ENCODE results near the gene SPAG8.

Gene SPAG8

DNA sequence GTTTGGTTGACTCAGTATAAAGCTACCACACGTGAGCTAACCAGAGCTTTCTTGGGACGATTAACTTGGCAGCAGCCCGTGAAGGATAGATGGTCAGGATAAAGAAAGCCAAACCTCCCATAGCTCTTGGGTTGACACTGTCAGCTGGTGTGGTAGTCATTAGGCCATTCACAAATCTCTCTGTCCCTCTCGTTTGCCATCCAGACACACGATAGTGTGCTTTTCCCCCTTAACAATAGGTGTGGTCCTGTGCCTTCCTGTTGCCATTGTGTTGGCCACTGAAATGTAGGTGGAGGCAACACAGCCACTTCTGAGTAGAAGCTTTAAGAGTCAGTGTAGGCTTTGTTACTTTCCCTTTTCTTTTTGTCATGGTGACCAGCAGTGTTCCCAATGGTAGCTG, 46.4 kb upstream of the SPAG8 start:
- no peak overlapping the region for H2AFZ ChIP-seq
- no peaks in the 10 kb centered on the region for H3K9me3 ChIP-seq (ENCODE audit: control insufficient read depth, low read length)
- no peak overlapping the region for H3K4me2 ChIP-seq (ENCODE audit: low read length)
- TF ChIP-seq, protein P1, sequence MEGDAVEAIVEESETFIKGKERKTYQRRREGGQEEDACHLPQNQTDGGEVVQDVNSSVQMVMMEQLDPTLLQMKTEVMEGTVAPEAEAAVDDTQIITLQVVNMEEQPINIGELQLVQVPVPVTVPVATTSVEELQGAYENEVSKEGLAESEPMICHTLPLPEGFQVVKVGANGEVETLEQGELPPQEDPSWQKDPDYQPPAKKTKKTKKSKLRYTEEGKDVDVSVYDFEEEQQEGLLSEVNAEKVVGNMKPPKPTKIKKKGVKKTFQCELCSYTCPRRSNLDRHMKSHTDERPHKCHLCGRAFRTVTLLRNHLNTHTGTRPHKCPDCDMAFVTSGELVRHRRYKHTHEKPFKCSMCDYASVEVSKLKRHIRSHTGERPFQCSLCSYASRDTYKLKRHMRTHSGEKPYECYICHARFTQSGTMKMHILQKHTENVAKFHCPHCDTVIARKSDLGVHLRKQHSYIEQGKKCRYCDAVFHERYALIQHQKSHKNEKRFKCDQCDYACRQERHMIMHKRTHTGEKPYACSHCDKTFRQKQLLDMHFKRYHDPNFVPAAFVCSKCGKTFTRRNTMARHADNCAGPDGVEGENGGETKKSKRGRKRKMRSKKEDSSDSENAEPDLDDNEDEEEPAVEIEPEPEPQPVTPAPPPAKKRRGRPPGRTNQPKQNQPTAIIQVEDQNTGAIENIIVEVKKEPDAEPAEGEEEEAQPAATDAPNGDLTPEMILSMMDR (IDR thresholded peaks at IDR 0.05): no peak
- H3K27ac ChIP-seq: no peak overlapping the region
- H3K4me1 ChIP-seq: peaks cover 4% of the 10 kb centered on the region
- H3K36me3 ChIP-seq (ENCODE audit: control insufficient read depth, insufficient read depth, low read length): no peaks in the 10 kb centered on the region
- no peak overlapping the region for H3K4me3 ChIP-seq (ENCODE audit: low read depth, low read length)
- no peaks in the 10 kb centered on the region for H3K79me2 ChIP-seq
- H3K9ac ChIP-seq: no peak overlapping the region
- H3K27me3 ChIP-seq (ENCODE audit: control insufficient read depth, insufficient read depth, low read length): peaks cover under 1% of the 10 kb centered on the region

- Histone ChIP-seq H3K9ac (no peak overlapping the region), H3K4me2 (ENCODE audit: low read length) (no peak overlapping the region), H3K79me2 (no peaks in the 10 kb centered on the region), H3K27ac (no peak overlapping the region), H3K36me3 (ENCODE audit: control insufficient read depth, insufficient read depth, low read length) (no peaks in the 10 kb centered on the region), H3K9me3 (ENCODE audit: control insufficient read depth, low read length) (no peaks in the 10 kb centered on the region), H3K4me1 (peaks cover 4% of the 10 kb centered on the region), H2AFZ (no peak overlapping the region), H3K27me3 (ENCODE audit: control insufficient read depth, insufficient read depth, low read length) (no peaks in the 10 kb centered on the region), H3K4me3 (ENCODE audit: low read depth, low read length) (no peak overlapping the region)
- TF ChIP-seq, protein P1 (IDR thresholded peaks at IDR 0.05): no peak
These were observed 44.8 kb upstream of the SPAG8 start for GRCh38 chr9:35856882-35857281.

DNA sequence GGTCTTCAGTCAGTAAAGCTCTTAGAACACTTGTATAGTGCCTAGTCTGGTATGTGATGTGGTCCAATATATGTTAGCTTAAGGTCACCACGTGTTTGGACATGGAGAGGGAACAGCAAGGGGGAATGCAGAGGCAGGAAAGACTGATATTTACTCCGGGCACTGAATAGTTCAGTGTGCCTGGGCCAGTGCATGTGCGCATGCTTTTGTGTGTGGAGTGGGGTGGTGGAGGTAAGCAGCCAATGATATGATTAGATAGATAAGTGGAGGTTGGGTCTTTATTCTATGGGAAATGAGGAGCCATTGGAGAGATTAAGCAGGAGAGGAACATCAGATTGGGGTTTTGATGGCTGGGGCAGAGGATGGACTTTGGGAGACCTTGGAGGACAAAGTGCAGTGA, 44.1 kb upstream of the SPAG8 start:
- Histone ChIP-seq H3K79me2 (no peaks in the 10 kb centered on the region), H3K4me2 (ENCODE audit: low read length) (no peak overlapping the region), H3K27ac (no peak overlapping the region), H3K9me3 (ENCODE audit: control insufficient read depth, low read length) (no peaks in the 10 kb centered on the region), H2AFZ (no peak overlapping the region), H3K27me3 (ENCODE audit: control insufficient read depth, insufficient read depth, low read length) (no peaks in the 10 kb centered on the region), H3K4me1 (peaks cover 4% of the 10 kb centered on the region), H3K36me3 (ENCODE audit: control insufficient read depth, insufficient read depth, low read length) (no peaks in the 10 kb centered on the region), H3K9ac (no peak overlapping the region), H3K4me3 (ENCODE audit: low read depth, low read length) (no peak overlapping the region)
- TF ChIP-seq, protein P1 (IDR thresholded peaks at IDR 0.05): no peak

DNA sequence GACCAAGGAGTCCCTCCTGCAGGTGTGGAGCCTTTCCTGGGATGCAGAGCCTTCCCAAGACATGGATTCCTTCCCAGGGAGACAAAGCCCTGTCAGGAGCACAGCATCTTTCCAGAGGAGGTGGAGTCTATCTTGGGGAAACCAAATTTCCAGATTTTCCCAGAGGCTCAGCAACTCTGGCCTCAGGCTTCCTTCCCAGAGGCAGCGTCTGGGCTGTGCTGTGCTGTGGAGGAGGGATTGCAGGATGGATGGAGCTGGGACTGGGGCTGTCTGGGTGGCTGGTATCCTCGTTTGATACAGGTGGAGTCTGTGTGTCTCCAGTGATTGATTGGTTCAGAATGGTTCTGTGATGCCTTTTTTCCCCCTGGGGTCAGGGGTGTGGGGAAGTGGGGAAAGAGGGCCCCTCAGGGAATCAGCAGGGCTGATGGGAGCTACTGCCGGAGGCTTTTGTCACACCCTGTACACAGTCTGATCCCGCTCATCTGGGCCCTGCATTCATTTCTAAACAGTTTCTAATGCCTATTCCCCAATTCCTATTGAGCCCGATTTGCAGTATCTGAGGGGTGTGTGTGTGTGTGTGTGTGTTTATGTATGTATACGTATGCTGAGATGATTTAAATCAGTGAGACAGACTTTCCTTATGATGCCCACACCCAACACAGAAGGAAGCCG, 42.2 kb upstream of the SPAG8 start:
- Histone ChIP-seq H3K4me1 (peaks cover 4% of the 10 kb centered on the region), H3K4me2 (ENCODE audit: low read length) (no peak overlapping the region), H3K27ac (no peak overlapping the region), H3K27me3 (ENCODE audit: control insufficient read depth, insufficient read depth, low read length) (no peaks in the 10 kb centered on the region), H3K36me3 (ENCODE audit: control insufficient read depth, insufficient read depth, low read length) (no peaks in the 10 kb centered on the region), H3K4me3 (ENCODE audit: low read depth, low read length) (no peak overlapping the region), H3K9ac (no peak overlapping the region), H2AFZ (no peak overlapping the region), H3K9me3 (ENCODE audit: control insufficient read depth, low read length) (no peaks in the 10 kb centered on the region), H3K79me2 (no peaks in the 10 kb centered on the region)
- TF ChIP-seq, protein P1 (IDR thresholded peaks at IDR 0.05): no peak
